H9 (cell line): ENCODE measurements around the gene KCNG3. TPM values are rescaled to one million over a fixed set of nuclear protein-coding genes. Genes with fewer than 3 reads are reported as not detected.

Experiments used
- DNase-seq: peaks from one replicate; pipeline ENCODE4 v3.0.0-alpha.2; 2017
- H2AFZ ChIP-seq: one replicate; pipeline ENCODE4 v1.6.1; 2013; ENCODE audit warnings: mild to moderate bottlenecking, low read length, control low read depth, moderate library complexity
- H2AK5ac ChIP-seq: 2 replicates; pipeline ENCODE4 v1.6.1; 2013; ENCODE audit warnings: low read length, control low read depth, mixed read lengths; ENCODE audit not compliant: insufficient read length
- H2BK120ac ChIP-seq: one replicate; pipeline ENCODE4 v1.6.1; 2013; ENCODE audit warnings: low read depth, mild to moderate bottlenecking, low read length, control low read depth, inconsistent platforms; ENCODE audit not compliant: poor library complexity, severe bottlenecking
- H2BK12ac ChIP-seq: 2 replicates; pipeline ENCODE4 v1.6.1; 2013; ENCODE audit warnings: low read length, control low read depth, mixed read lengths, low read depth; ENCODE audit not compliant: insufficient read length
- H2BK15ac ChIP-seq: 2 replicates; pipeline ENCODE4 v1.6.1; 2013; ENCODE audit warnings: low read depth, low read length, control low read depth
- H2BK20ac ChIP-seq: one replicate; pipeline ENCODE4 v1.6.1; 2013; ENCODE audit warnings: low read depth, mild to moderate bottlenecking, low read length, control low read depth, inconsistent platforms; ENCODE audit not compliant: poor library complexity, severe bottlenecking
- H2BK5ac ChIP-seq: 2 replicates; pipeline ENCODE4 v1.6.1; 2013; ENCODE audit warnings: low read length, control low read depth, mixed read lengths; ENCODE audit not compliant: insufficient read length
- H3K14ac ChIP-seq: 2 replicates; pipeline ENCODE4 v1.6.1; 2013; ENCODE audit warnings: low read length, control low read depth; ENCODE audit not compliant: insufficient read depth
- H3K18ac ChIP-seq: 2 replicates; pipeline ENCODE4 v1.6.1; 2013; ENCODE audit warnings: low read depth, mild to moderate bottlenecking, mixed read lengths, low read length, control low read depth; ENCODE audit not compliant: insufficient read length
- H3K23ac ChIP-seq: 2 replicates; pipeline ENCODE4 v1.6.1; 2013; ENCODE audit warnings: low read length, control low read depth, mixed read lengths, low read depth; ENCODE audit not compliant: insufficient read length
- H3K23me2 ChIP-seq: 2 replicates; pipeline ENCODE4 v1.6.1; 2013; ENCODE audit warnings: low read depth, mild to moderate bottlenecking, mixed read lengths, low read length, control low read depth; ENCODE audit not compliant: insufficient read length, poor library complexity, severe bottlenecking
- H3K27ac ChIP-seq: 2 replicates; pipeline ENCODE4 v1.5.1; 2013; ENCODE audit warnings: low read length, control low read depth, mixed read lengths, low read depth; ENCODE audit not compliant: insufficient read length
- H3K27me3 ChIP-seq: 2 replicates; pipeline ENCODE4 v1.6.1; 2013; ENCODE audit warnings: low read length, control low read depth, inconsistent platforms; ENCODE audit not compliant: insufficient read depth
- H3K4ac ChIP-seq: 2 replicates; pipeline ENCODE4 v1.6.1; 2013; ENCODE audit warnings: low read depth, mild to moderate bottlenecking, control low read depth, inconsistent platforms, low read length, moderate library complexity
- H3K4me1 ChIP-seq: 2 replicates; pipeline ENCODE4 v1.6.1; 2013; ENCODE audit warnings: low read length, control low read depth, inconsistent platforms; ENCODE audit not compliant: insufficient read depth
- H3K4me2 ChIP-seq: 2 replicates; pipeline ENCODE4 v1.6.1; 2013; ENCODE audit warnings: low read length, control low read depth, mixed read lengths; ENCODE audit not compliant: insufficient read length, insufficient read depth
- H3K56ac ChIP-seq: 2 replicates; pipeline ENCODE4 v1.6.1; 2013; ENCODE audit warnings: low read depth, mild to moderate bottlenecking, mixed read lengths, low read length, control low read depth; ENCODE audit not compliant: insufficient read length
- H3K79me1 ChIP-seq: 2 replicates; pipeline ENCODE4 v1.6.1; 2013; ENCODE audit warnings: low read depth, mild to moderate bottlenecking, moderate library complexity, low read length, control low read depth, inconsistent platforms; ENCODE audit not compliant: insufficient read depth, poor library complexity, severe bottlenecking
- H3K79me2 ChIP-seq: 2 replicates; pipeline ENCODE4 v1.6.1; 2013; ENCODE audit warnings: low read length, control low read depth, inconsistent platforms; ENCODE audit not compliant: insufficient read depth
- H3K9ac ChIP-seq: 2 replicates; pipeline ENCODE4 v1.6.1; 2013; ENCODE audit warnings: low read length, control low read depth, mixed read lengths; ENCODE audit not compliant: insufficient read length; ENCODE audit errors: extremely low read depth
- H3K9me3 ChIP-seq: one replicate; pipeline ENCODE4 v1.6.1; 2013; ENCODE audit warnings: low read depth, low read length, inconsistent platforms; ENCODE audit not compliant: control insufficient read depth
- H3T11ph ChIP-seq: one replicate; pipeline ENCODE4 v1.6.1; 2013; ENCODE audit warnings: mild to moderate bottlenecking, low read length, control low read depth, inconsistent platforms
- H4K20me1 ChIP-seq: one replicate; pipeline ENCODE4 v1.6.1; 2013; ENCODE audit not compliant: control insufficient read depth, insufficient read length, insufficient read depth
- H4K5ac ChIP-seq: 2 replicates; pipeline ENCODE4 v1.6.1; 2013; ENCODE audit warnings: low read depth, mild to moderate bottlenecking, mixed read lengths, low read length, control low read depth; ENCODE audit not compliant: insufficient read length
- H4K8ac ChIP-seq: replicated peaks from 2 replicates; pipeline ENCODE4 v1.6.1; 2013; ENCODE audit warnings: low read length, control low read depth, mixed read lengths, low read depth; ENCODE audit not compliant: insufficient read length
- H4K91ac ChIP-seq: 2 replicates; pipeline ENCODE4 v1.6.1; 2013; ENCODE audit warnings: low read depth, mild to moderate bottlenecking, moderate library complexity, mixed read lengths, low read length, control low read depth; ENCODE audit not compliant: insufficient read length
- H3K27ac Mint-ChIP-seq, 3 experiments: 2 replicates in 2 of 3; 3 replicates in 1 of 3; pipeline ENCODE4 v1.8.0; 2020 to 2021; ENCODE audit warnings: mixed read lengths in 3 of 3, mild to moderate bottlenecking in 1 of 3, moderate library complexity in 1 of 3
- H3K27me3 Mint-ChIP-seq: 2 replicates; pipeline ENCODE4 v1.8.0; 2021; ENCODE audit warnings: low read depth, mild to moderate bottlenecking, moderate library complexity, mixed read lengths
- H3K36me3 Mint-ChIP-seq, 3 experiments: 2 replicates in 2 of 3; 3 replicates in 1 of 3; pipeline ENCODE4 v1.8.0; 2020 to 2021; ENCODE audit warnings: low read depth in 3 of 3, mixed read lengths in 3 of 3; ENCODE audit not compliant: insufficient read depth in 1 of 3
- H3K4me1 Mint-ChIP-seq, 2 experiments: 2 replicates each; pipeline ENCODE4 v1.8.0; 2020; ENCODE audit warnings: mixed read lengths in 2 of 2
- H3K4me3 Mint-ChIP-seq, 2 experiments: 2 replicates in 1 of 2; 3 replicates in 1 of 2; pipeline ENCODE4 v1.8.0; 2020 to 2021; ENCODE audit warnings: mild to moderate bottlenecking in 2 of 2, mixed read lengths in 2 of 2, moderate library complexity in 1 of 2
- H3K9me3 Mint-ChIP-seq, 2 experiments: 2 replicates in 1 of 2; 3 replicates in 1 of 2; pipeline ENCODE4 v1.8.0; 2020; ENCODE audit warnings: mild to moderate bottlenecking in 2 of 2, mixed read lengths in 2 of 2, moderate library complexity in 1 of 2
- WGBS: extraction: QIAGEN DNeasy Blood & Tissue Kit; methylation state at CpG from one replicate; pipeline ENCODE4 v1.1.7; 2013; ENCODE audit warnings: missing lambda C conversion rate, low lambda C conversion rate, mixed read lengths; ENCODE audit not compliant: insufficient read length; ENCODE audit errors: extremely low coverage; 5-methylcytosine and 5-hydroxymethylcytosine counted together
- total RNA-seq: library from RNA; stranded (reverse); gene quantifications from 2 replicates; pipeline ENCODE4 v1.2.1, GENCODE V29; 2021
- TF ChIP-seq, protein P1 (sequence below): fragments of 200-600 bp; sonication (generic); conservative IDR thresholded peaks from 3 replicates; pipeline ENCODE4 v1.8.0; 2021; ENCODE audit warnings: antibody characterized with exemption, mild to moderate bottlenecking

KCNG3 gene
- total RNA-seq, 1 experiment from 2014 or later: 16.5 TPM

GRCh38 chr2:42407476-42407875, 86.3 kb downstream of the KCNG3 start:
- TF ChIP-seq, protein P1, sequence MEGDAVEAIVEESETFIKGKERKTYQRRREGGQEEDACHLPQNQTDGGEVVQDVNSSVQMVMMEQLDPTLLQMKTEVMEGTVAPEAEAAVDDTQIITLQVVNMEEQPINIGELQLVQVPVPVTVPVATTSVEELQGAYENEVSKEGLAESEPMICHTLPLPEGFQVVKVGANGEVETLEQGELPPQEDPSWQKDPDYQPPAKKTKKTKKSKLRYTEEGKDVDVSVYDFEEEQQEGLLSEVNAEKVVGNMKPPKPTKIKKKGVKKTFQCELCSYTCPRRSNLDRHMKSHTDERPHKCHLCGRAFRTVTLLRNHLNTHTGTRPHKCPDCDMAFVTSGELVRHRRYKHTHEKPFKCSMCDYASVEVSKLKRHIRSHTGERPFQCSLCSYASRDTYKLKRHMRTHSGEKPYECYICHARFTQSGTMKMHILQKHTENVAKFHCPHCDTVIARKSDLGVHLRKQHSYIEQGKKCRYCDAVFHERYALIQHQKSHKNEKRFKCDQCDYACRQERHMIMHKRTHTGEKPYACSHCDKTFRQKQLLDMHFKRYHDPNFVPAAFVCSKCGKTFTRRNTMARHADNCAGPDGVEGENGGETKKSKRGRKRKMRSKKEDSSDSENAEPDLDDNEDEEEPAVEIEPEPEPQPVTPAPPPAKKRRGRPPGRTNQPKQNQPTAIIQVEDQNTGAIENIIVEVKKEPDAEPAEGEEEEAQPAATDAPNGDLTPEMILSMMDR: no peak

More at GRCh38 chr2:42407476-42407875, 86.3 kb downstream of the KCNG3 start:
- H3K36me3 Mint-ChIP-seq: peaks cover 16 to 28% (median 17%) of the 10 kb centered on the region in 3 experiments
- no peak overlapping the region for H3K4me3 Mint-ChIP-seq
- Histone ChIP-seq H4K91ac (no peak overlapping the region), H2BK12ac (no peak overlapping the region), H2BK120ac (no peak overlapping the region), H3K4me2 (no peak overlapping the region), H3K79me2 (no peaks in the 10 kb centered on the region), H2BK20ac (no peak overlapping the region), H3K23me2 (no peaks in the 10 kb centered on the region), H3K79me1 (no peaks in the 10 kb centered on the region), H4K20me1 (no peaks in the 10 kb centered on the region), H3T11ph (no peak overlapping the region), H3K4me1 (no peaks in the 10 kb centered on the region), H4K5ac (no peak overlapping the region), H3K56ac (no peak overlapping the region), H3K27me3 (no peaks in the 10 kb centered on the region), H3K9ac (no peak overlapping the region), H2AK5ac (no peak overlapping the region), H3K9me3 (no peaks in the 10 kb centered on the region), H4K8ac (no peak overlapping the region), H2BK15ac (no peak overlapping the region), H3K27ac (no peak overlapping the region), H2AFZ (no peak overlapping the region), H3K4ac (no peak overlapping the region), H3K14ac (no peak overlapping the region; the same call in 1 of the 2 replicates), H3K18ac (no peak overlapping the region), H2BK5ac (no peak overlapping the region), H3K23ac (no peak overlapping the region)
- H3K27me3 Mint-ChIP-seq: no peaks in the 10 kb centered on the region; the same call in 1 of the 2 replicates
- no peaks in the 10 kb centered on the region for H3K4me1 Mint-ChIP-seq
- no peak for DNase-seq
- H3K27ac Mint-ChIP-seq: no peak overlapping the region
- peaks cover 11% of the 10 kb centered on the region in 2 experiments; a peak in 4 of 5 replicates for H3K9me3 Mint-ChIP-seq
- WGBS: no CpG with 5 or more reads among the region's 6 CpGs
